ENCODE measurements around the gene GNAS.

Gene GNAS

DNA sequence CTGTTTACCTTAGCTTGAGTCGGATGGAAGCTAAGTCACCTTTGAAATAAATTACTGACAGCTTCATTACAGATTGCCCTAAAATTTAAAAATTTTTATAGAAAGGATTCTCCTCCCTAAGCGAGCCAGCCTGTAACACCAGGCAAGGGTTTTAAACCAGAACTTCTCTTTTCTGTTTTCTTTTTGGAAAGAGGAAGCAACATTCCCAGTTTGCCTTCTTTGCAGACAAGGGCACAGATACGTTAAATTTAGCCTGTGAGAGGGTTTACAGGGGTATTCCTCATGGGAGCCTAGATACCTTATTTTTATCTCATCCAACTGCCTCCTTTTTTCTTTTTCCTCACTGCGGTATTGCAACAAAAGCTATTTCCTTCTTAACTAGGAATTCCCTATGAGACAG is 45.0 kb downstream of the GNAS start:
- no peak for DNase-seq (ENCODE audit: low read depth in 2 of 2)

DNA sequence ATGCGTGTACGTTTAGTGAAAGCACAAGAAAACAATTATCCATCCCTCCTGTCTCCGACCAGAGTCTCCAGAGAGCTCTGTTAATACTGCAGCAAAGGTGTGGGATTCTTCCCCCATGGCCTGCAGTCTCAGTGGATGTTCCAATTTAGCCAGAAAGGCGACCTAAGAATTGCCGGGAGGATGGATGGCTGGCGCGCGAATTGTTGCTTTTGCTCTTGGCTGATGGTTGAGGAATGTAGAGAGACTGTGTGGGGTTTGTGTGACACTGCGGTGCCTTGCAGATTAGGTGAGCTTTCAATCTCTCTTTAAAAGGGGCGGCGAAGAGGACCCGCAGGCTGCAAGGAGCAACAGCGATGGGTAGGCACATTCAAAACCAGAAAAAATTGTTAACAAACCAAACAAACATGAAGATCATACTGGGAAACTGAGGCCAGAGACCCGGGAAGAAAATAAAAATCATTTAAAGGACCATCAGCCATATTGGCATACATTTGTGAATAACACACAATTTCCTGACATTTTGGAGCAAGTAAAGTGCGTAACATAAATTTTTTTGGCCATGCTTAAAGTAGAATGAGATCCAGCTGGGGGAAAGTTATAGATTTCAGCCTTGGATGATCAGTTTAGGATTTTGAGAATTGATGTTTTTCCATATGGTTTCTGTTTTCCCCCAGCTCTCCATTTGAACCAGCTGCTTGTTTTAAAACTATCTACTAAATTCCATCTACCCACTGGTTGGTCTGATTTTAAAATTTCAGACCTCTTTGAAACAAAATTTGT is 46.3 kb downstream of the GNAS start:
- DNase-seq (ENCODE audit: low read depth in 2 of 2): no peak

- no peak for DNase-seq (ENCODE audit: low read depth in 2 of 2)
These were observed 47.0 kb downstream of the GNAS start for GRCh38 chr20:58899512-58899911.

DNA sequence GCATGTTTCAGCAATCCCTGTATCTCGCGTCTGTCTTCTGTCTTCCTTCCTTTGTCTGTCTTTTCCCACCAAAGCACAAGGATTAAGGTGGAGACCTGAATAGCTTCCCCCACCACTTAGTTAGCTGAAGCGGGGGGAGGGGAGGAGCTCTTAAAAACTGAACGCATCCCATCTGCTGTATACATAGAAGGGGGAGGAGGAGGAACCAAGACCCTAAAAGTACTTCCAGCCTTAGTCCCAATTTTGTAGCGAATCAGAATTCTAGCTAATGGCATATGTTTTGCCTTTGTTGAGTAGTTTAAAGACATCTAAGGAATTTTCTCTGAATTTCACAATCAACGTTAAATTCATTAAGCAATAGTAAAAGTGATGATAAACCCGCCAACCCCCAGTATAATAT is 47.9 kb downstream of the GNAS start:
- no peak for DNase-seq (ENCODE audit: low read depth in 2 of 2)

DNA sequence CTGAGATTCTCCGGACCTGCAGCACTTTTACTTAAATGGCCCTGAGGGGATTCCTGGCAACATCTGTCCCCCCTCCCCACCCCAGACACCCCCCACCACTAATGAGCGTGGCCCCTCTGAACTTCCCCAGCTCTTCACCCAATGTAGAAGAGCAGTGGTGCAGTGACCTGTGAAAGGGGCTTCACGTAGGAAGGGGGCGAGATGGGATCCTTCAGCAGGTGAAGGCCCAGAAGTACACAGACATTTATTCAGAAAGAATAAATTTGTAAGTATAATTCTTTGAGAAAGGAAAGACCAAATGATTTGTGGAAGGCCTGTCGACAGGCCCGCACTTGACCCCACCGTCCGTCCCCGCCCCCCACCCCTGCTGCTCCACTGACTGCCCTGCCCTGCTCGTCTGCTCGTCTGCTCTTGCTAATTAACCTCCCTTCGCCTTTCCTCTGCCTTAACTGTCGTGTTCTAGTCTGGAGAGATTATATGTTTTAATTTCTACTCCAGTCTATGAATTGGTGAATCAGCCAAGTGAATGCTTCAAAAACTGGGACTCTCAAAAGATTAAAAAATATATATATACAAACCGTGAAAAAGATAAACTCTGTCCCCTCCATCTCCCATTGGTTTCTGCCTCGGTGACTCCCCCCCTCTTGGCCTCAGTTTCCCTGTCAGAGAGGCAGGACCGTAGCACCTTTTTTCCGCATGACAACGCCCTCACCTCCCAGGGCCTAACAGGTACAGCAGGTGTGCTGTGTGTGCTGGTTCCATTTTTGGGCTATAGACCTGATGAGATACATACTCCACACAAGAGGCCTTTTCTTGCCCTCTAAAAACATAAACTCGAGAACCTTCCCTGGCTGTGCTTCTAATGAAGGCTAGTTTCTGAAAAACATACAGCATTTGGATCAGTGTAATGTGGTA is 49.2 kb downstream of the GNAS start:
- no peak for DNase-seq (ENCODE audit: low read depth in 2 of 2)

DNA sequence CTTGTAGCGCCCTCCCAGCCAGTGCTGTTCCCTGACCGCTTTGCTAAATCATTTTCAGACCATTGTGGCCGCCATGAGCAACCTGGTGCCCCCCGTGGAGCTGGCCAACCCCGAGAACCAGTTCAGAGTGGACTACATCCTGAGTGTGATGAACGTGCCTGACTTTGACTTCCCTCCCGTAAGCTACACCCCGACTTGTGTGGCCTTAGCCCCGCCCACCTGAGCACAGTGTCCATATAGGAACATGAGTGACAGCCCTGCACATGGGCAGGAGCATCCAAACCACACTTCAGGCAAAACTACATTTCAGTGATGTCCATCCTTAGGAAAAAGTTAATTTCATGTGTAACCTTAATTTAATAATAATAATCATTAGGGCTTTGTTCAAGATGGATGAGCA is 51.1 kb downstream of the GNAS start:
- DNase-seq (ENCODE audit: low read depth in 2 of 2): no peak

GRCh38 chr20:58905236-58905635 is 52.7 kb downstream of the GNAS start:
- no peak for DNase-seq (ENCODE audit: low read depth in 2 of 2)

DNA sequence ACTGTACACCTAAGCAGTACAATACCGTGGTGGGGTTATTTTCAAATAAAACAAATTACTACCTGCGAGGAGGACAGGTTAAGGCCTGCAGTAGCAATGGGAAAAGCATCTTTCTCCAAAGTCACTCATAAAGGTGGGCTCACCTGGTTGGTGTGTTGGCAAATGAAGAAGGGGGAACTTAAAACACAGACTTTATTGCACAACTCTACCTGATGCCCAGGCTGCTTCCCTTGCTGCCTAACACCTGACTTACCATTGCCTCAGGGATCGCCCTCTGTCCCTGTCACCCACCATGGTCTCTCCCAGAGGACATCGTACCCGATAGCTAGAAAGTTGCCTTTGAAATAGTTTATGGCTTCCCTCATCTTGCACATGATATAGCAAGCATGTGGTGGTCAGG is 53.6 kb downstream of the GNAS start:
- DNase-seq (ENCODE audit: low read depth in 2 of 2): no peak

DNA sequence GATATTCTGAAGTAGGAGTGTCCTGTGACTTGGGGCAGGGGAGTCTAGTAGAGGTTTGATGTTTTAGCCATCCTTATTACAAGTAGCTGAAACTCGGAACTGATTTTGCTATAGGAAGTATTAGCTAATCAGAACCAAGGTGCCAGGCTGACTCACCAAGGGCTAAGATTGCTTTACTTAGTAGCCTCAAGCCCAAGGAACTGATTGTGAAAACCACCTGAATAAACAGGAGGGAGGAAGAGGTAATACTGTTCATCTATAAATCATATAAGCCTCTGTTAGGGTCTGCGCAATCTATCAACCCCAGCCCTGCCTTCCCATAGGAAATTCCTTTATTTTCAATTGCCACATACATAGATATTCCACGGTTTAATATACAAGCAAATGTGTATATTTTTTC is 54.4 kb downstream of the GNAS start:
- no peak for DNase-seq (ENCODE audit: low read depth in 2 of 2)

GRCh38 chr20:58907320-58908137 is 55.0 kb downstream of the GNAS start:
- DNase-seq (ENCODE audit: low read depth in 2 of 2): peak in 1 of 2 donors; percentile 8

- no peak for DNase-seq (ENCODE audit: low read depth in 2 of 2)
These were observed 55.7 kb downstream of the GNAS start for GRCh38 chr20:58908221-58908620.

DNA sequence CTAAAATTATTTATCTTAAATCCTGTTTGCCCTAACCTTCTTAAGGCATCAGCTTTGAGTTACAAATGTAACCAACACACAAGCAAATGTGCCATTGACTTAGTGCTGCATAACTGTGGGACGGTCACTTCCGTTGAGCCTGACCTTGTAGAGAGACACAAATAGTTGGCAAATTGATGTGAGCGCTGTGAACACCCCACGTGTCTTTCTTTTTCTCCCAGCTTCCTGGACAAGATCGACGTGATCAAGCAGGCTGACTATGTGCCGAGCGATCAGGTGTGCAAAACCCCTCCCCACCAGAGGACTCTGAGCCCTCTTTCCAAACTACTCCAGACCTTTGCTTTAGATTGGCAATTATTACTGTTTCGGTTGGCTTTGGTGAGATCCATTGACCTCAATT is 56.4 kb downstream of the GNAS start:
- DNase-seq (ENCODE audit: low read depth in 2 of 2): no peak

DNA sequence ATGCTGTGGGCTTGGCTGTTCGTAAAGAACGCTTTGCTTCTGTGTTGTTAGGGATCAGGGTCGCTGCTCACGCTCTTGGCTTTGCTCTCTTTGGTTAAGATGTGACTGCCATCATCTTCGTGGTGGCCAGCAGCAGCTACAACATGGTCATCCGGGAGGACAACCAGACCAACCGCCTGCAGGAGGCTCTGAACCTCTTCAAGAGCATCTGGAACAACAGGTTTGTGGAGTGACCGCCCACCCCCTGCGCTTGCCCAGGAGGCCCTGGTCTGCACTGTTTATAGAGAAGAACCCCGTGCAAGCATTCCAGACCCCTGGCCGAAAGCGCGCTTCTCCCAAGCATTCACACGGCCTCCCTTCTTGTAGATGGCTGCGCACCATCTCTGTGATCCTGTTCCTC is 57.1 kb downstream of the GNAS start:
- no peak for DNase-seq (ENCODE audit: low read depth in 2 of 2)

DNA sequence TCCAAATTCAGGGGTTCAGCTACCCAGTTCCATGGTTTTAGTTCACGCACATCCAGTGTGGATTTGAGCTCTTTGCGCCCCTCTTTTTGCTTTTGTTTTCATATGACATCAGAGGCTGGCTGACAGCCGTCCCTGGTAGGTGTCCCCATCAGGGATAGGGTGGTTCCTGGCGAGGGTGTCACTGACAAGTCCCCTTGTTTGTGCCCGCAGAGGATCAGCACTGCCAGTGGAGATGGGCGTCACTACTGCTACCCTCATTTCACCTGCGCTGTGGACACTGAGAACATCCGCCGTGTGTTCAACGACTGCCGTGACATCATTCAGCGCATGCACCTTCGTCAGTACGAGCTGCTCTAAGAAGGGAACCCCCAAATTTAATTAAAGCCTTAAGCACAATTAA is 58.0 kb downstream of the GNAS start:
- DNase-seq (ENCODE audit: low read depth in 2 of 2): no peak

DNA sequence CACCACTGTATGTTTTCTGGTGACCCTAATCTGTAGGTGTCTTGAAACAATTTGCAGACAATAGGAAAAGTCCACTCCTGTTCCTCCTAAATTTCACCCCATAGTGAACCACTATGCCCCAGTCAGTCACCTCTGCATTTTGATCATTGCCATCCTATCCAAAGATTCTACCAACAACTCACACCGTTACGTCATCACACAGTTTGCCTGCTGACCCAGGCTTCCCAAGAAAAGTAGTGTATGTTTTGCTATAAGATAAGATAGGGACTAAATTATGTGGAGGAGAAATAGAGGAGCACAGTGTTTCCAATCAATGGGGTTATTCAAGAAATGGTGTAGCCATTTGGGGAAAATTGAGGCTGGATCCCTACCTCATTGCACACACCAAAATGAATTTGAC is 58.8 kb downstream of the GNAS start:
- no peak for DNase-seq (ENCODE audit: low read depth in 2 of 2)

DNA sequence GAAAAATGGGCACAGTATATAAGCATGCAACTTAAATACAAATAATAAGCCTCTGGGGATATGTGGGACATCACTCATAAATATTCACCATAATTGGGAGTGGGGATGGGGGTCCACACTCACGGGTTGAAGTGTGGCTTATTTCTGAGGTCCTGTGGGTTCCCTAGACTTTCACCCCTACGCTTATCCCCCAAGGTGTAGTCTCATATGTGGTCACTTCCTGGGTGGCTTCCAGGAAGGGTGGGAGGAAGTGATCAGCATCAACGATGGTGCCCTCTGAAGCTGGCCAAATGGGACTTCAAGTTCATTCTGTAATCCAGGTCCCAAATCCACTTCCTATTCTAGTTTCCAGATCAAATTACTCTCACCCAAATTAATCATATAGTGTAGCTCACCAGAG is 59.5 kb downstream of the GNAS start:
- DNase-seq (ENCODE audit: low read depth in 2 of 2): no peak

- DNase-seq (ENCODE audit: low read depth in 2 of 2): no peak
These were observed 60.6 kb downstream of the GNAS start for GRCh38 chr20:58913079-58913478.

DNA sequence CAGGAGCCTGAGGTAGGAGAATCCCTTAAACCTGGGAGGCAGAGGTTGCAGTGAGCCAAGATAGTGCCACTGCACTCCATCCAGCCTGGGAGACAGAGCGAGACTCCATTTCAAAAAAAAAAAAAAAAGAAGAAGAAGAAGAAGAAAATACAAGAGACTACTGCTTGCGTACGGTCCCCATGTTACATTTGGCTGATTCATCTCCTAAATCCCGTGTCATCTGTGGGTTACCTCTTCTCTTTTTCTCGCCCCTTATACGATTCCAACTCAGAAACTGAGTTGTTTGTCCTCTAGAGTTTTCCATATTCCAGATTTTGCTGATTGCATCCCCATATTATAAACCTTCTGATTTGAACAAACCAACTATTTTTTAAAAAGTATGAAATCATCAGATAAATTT is 66.1 kb downstream of the GNAS start:
- DNase-seq (ENCODE audit: low read depth in 2 of 2): no peak

DNA sequence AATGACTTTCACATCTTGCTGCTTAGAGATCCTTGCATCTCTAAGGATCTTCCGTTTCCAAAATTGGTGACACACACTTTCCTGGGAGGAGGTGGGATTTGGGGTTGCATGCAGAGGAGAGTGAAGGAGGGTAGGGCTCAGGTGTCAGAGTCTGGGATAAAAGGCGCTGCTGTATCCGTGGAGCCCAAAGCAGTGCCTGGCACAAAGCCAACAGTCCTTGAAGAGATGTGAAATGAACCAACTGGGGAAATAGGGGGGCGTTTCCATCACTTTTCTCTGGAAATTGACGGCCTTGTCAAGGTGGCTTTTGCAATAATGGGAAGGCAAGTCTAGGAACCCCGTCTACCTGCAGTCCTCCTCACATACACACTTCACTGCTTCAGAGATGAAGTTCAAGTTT is 69.0 kb downstream of the GNAS start:
- DNase-seq (ENCODE audit: low read depth in 2 of 2): no peak

DNA sequence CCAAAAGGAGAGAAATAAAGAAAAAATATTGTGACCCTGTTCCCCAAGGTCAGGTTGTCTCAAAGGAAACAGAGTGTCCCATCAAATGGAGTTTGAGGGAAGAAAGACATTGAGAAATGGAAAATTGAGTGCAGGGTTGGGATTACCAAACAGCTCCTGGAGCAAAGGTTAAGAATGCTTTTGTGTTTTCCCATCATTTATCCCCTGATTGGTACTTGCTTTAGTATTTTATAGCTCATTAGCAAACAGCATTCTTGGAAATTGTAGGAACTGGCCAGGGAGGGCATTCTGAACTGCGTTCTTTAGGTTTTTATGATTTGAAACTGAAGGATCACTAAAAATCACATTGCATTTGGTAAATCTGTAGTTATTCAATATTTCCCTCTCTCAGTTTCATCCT is 69.5 kb downstream of the GNAS start:
- no peak for DNase-seq (ENCODE audit: low read depth in 2 of 2)

GRCh38 chr20:58923117-58923712 is 70.7 kb downstream of the GNAS start:
- DNase-seq (ENCODE audit: low read depth in 2 of 2): no peak

Measured in activated CD4-positive, alpha-beta T cell treated with anti-CD3 and anti-CD28 coated beads for 24 hours (primary cell).